GM18867 (cell line): Measurements from ENCODE around the gene SAG.

Experiments used
- ATAC-seq: cut with Tn5 transposase; IDR thresholded peaks from one replicate; pipeline ENCODE4 v1.9.1; 2021; ENCODE audit warnings: mild to moderate bottlenecking, moderate library complexity; ENCODE audit not compliant: unreplicated experiment

The SAG gene

GRCh38 chr2:233353769-233354499 lies 46.3 kb downstream of the SAG start, which contains the start of gene DGKD:
TSS of gene DGKD (plus strand) at chr2:233354494. CDS start at chr2:233354519, 25 bp downstream.
- peak; percentile 59 for ATAC-seq

DNA sequence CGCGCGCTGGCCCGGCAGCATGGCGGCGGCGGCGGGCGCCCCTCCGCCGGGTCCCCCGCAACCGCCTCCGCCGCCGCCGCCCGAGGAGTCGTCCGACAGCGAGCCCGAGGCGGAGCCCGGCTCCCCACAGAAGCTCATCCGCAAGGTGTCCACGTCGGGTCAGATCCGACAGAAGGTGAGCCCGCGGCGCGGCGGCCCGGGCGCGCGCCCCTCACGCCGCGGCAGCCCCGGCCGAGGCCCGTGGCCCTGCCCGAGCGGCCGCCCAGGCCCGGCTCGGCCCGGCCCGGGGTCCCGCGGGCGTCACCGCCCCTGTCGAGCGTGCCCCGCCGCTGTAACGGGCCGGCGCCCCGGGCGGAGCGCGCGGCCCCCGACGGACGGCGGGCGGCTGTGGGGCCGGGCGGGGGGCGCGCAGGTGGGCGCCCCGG lies 46.9 kb downstream of the SAG start:
- ATAC-seq, result peak; percentile 37

DNA sequence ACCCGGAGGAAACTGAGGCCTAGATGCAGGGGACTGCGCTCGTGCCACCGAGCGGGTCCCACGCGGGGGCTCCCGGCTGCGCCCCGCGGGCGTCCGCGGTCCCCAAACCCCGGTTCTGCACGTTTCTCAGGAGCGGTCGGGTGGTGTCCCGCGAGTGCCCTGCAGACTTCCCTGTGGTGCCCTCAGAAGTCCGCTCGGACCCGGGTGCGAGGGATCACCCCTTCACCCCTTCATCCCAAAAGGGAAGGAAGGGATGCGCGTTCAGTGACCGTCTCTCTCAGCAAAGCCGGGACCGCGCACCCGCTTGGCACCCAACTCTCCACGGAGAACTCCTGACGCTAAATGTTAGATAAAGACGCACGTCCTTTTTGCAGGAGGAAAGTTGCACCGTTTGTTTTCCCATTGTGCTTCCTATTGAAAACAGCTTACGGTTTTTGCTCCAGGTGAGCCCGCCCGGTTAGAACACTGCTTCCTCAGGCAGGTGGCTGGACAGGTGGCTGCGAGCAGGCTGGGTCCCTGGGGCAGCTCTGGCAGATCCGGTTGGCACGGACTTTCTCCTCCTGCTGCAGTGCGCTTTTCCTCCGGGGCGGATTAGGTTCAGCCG lies 47.5 kb downstream of the SAG start:
- ATAC-seq, result no peak

DNA sequence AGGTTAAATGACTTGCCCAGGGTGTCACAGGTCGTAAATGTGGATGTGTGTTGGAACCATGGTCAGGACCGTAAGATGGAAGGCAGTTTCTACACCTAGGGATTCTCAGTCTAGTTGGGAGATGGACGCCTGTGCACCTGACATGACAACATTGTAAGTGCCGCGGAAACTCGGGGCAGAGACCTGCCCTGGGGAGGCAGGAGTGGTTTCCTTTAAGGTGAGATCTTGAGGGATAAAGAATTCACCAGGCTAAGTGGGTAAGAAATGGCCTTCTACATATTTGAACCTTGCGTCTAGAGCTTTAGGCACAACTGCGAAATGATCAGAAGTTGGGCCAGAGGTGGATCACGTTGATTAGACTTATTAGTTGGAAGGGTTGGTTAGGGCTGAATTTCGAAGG lies 48.3 kb downstream of the SAG start:
- ATAC-seq, result no peak

DNA sequence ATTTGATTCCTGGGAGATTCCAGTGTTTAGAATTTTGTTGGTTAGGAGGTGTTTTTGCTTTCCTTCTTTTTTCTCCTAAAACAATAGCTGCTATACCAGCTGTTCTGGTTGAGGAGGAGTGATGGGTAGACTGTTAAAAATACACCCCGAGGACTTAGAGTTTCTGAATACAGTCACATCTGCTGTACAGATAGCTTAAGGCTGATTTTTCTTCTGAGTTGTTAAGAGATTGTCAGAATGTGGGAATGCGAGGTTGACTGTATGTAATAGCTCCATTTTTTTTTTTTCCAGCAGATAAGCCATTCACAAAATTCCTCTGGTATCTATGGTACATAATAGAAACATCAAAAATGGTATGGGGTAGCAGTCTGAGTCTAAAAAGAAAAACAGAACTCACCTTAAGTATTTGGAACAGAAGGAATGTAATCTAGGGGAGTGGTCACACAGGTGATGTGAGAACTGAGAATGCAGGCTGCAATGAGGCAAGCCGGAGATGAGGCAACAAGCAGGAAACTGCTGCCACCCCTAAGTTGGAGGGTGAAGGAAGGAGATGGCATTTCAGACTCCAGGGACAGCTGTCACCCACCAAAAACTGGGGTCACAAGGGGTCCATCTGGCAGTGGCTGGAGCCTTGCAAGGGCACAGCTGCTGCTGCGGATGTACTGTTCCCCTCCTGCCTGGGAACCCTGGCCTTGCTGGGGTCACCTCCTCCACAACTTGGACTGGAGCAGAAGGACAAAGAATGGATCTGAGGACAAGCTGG lies 49.1 kb downstream of the SAG start:
- no peak for ATAC-seq

- ATAC-seq, result no peak
Measured at GRCh38 chr2:233358335-233358734, 50.7 kb downstream of the SAG start.

GRCh38 chr2:233358947-233359346 lies 51.3 kb downstream of the SAG start:
- ATAC-seq, result no peak

GRCh38 chr2:233359823-233360222 lies 52.2 kb downstream of the SAG start:
- no peak for ATAC-seq

DNA sequence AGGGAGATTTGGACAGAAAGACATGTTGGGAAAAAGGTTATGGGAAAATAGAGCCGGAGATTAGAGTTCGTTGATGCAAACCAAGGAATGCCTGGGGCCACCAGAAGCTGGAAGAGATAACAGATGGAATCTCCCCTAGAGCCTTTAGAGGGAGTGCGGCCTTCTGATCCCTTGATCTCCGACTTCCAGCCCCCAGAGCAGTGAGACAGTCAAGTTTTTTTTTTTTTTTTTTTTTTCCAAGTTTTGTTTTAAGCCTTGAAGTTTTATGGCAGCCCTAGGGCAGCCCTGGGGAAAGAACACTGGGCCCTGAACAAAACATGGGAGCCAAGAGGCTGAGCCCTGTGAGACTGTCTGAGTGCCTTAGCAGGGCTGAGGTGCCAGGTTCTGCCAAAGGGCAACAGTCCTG lies 53.2 kb downstream of the SAG start:
- ATAC-seq, result no peak

- no peak for ATAC-seq
Measured at GRCh38 chr2:233361297-233361696, 53.7 kb downstream of the SAG start.

DNA sequence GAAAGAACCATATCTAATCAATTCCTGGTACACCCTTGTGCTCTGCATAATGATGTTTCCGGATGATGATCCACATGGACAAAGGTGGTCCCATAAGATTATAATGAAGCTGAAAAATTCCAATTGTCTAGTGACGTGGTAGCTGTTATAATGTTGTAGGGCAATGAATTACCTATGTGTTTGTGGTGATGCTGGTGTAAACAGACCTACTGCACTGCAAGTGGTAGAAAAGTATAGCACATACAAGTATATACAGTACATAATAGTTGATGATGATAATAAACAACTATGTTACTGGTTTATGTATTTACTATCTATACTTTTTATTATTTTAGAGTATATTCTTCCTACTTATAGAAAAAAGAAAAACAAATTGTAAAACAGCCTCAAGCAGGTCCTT lies 55.1 kb downstream of the SAG start:
- no peak for ATAC-seq

GRCh38 chr2:233363744-233364235 lies 56.2 kb downstream of the SAG start:
- peak; percentile 62 for ATAC-seq

DNA sequence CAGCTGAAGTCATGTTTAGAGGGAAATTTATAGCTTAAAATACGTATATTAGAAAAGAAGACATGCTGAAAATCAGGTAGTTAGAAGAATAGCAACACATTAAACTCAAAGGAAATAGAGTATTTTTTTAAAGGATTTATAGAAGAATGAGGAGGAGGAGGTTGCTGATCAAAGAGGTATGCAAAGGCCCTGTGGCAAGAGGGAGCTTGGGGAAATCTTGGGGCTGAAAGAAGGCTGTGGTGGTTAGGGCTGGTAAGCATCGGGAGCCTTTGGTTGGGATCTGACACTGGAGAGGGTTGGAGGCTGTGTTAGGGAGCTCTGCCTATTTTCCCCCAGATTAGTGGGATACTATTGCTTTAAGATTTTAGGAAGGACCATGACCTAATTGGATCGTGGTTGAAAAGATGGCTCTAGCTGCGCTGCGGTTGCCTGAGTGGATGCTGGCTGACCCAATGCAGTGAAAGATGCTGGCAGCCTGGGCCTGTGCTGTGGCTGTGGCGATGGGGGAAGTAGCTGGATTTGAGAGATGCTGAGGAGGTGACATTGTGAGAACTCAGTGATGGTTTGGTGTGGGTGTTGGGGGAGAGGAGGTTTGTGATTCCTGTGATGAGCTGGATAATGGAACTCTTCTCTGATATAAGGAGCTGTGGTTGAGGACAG lies 58.4 kb downstream of the SAG start:
- no peak for ATAC-seq

DNA sequence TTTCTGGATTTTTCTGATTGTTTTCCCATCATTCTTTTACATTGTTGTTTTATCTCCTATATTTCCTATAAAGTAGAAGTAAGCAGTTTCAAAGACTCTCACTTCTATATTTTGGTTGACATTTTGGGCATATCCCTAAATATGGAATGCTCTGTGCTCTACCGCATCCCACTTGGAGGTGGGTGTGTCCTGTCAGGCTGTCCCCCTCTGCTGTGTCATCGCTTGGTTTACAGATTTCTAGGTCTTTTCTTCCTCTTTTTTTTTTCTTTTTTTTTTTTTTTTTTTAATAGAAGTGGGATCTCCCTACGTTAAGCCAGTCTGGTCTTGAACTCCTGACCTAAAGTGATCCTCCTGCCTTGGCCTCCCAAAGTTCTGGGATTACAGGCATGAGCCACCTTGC lies 60.0 kb downstream of the SAG start:
- no peak for ATAC-seq

DNA sequence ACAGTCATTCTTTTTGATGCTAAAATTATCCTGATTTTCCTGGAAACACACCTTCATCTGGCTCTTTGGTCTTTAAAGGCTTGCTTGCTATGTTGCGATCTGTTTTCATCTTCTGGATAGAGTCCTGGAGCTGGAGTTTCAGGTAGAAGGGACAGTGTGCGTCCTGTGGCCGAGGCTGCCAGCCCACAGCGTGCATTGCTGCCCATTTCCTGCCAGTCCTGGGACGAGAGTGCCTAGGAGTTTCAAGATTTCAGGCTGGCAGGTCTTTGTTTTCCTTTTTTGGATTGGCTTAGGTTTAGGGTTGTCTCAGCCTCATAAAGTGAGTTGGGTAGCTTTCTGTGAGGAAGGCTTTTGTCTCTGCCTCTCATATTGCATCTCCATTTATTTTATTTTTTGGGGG lies 61.1 kb downstream of the SAG start:
- no peak for ATAC-seq

GRCh38 chr2:233369462-233369861 lies 61.8 kb downstream of the SAG start:
- no peak for ATAC-seq

DNA sequence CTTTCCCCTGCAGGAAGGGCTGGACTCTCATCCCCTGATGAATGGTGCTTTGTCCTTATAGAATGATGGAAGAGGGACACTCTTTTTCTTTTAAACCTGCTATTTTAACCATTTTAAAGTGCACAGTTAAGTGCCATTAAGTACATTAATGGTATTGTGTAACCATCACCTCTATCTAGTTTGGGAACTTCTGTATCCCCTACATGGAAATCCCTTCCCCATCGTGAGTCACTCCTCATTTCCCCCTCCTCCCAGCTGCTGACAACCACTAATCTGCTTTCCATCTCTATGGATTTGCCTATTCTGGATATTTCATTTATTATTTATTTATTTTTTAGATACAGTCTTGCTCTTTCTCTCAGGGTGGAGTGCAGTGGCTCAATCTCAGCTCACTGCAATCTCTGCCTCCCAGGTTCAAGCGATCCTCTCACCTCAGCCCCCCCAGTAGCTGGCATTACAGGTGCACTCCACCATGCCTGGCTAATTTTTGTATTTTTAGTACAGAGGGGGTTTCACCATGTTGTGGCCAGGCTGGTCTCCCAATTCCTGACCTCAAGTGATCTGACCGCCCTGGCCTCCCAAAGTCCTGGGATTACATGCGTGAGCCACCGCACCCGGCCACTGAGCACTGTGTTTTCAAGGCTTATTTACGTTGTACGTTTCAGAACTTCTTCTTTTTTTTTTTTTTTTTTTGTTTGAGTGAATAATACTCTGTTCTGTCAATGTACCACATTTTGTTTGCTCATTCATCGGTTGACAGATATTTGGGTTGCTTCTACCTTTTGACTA lies 62.5 kb downstream of the SAG start:
- ATAC-seq, result no peak

DNA sequence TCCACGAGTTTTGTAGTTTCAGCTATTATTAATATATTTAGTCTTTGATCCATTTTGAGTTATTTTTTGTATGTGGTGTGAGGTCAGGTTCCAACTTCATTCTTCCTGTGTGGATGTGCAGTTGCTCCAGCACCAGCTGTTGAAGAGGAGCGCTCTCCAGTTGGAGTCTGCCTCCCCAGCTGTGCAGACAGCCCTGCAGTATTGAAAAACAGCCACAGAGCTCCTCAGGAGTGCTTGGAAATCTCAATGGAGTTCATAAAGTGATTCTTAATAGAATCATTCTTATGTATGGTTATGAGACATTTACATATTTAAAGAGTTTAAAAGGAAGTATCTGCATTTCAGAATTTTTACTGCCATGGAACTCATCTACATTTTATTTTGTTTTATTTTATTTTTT lies 64.0 kb downstream of the SAG start:
- ATAC-seq, result no peak

DNA sequence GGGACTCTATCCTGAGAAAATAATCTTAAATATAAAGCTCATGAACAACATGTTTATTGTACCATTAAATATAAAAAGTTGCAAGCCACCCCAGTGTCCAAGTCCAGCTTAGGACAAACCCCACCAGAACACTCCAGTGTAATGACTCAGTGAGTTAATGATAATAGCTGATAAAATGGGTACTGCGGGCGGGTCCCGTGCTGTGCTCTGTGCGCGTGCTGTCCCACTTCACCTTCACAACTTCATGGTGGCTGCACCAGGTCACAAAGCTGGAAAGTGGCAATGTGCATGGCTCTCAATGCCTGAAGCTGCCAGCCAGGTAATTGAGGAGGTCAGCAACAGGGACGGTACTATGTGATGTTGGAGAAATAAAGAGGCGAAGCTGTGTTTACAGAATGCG lies 65.2 kb downstream of the SAG start:
- no peak for ATAC-seq

GRCh38 chr2:233373316-233373715 lies 65.7 kb downstream of the SAG start:
- no peak for ATAC-seq
